H1 (cell line): ENCODE measurements around the gene RNASE7. TPM values are rescaled to one million over a fixed set of nuclear protein-coding genes. Genes with fewer than 3 reads are reported as not detected.
A peak's percentile ranks its signal among the peaks of the same experiment; 100 is the strongest.

ENCODE experiments used
- ATF2 ChIP-seq: IDR thresholded peaks from 2 replicates; pipeline ENCODE4 v1.6.1; 2012; ENCODE audit warnings: low read length, inconsistent platforms
- BCL11A ChIP-seq, 2 experiments: IDR thresholded peaks; one replicate each; pipeline ENCODE4 v1.6.1; 2011; ENCODE audit warnings: low read depth in 2 of 2, low read length in 2 of 2, mild to moderate bottlenecking in 2 of 2
- BRCA1 ChIP-seq: IDR thresholded peaks from 2 replicates; pipeline ENCODE4 v1.6.1; 2012; ENCODE audit warnings: low read depth, low read length, improper control_type of control experiment
- CTCF ChIP-seq, 3 experiments: IDR thresholded peaks; 1 replicate in 2 of 3; 2 replicates in 1 of 3; pipeline versions ENCODE4 v1.5.1 to v1.6.1; 2011; ENCODE audit warnings: low read length in 3 of 3, mild to moderate bottlenecking in 3 of 3, inconsistent platforms in 2 of 3, low read depth in 1 of 3, moderate library complexity in 1 of 3; ENCODE audit not compliant: insufficient read depth in 1 of 3; ENCODE audit errors: control extremely low read depth in 1 of 3
- EP300 ChIP-seq, 2 experiments: IDR thresholded peaks; 1 replicate in 1 of 2; 2 replicates in 1 of 2; pipeline ENCODE4 v1.6.1; 2011 to 2012; ENCODE audit warnings: low read depth in 2 of 2, low read length in 2 of 2, mild to moderate bottlenecking in 2 of 2, borderline replicate concordance in 1 of 2, inconsistent platforms in 1 of 2, moderate library complexity in 1 of 2
- GABPA ChIP-seq: IDR thresholded peaks from 2 replicates; pipeline ENCODE4 v1.6.1; 2011; ENCODE audit warnings: mild to moderate bottlenecking, low read length, moderate library complexity, borderline replicate concordance; ENCODE audit not compliant: insufficient read depth
- JUN ChIP-seq: IDR thresholded peaks from 2 replicates; pipeline ENCODE4 v1.6.1; 2011; ENCODE audit warnings: low read depth, mild to moderate bottlenecking, improper control_type of control experiment, low read length
- KDM5A ChIP-seq: fragments of 200-600 bp; IDR thresholded peaks from 2 replicates; pipeline ENCODE4 v1.7.1; 2012; ENCODE audit warnings: mild to moderate bottlenecking, low read length, inconsistent platforms, mixed read lengths
- MAX ChIP-seq: IDR thresholded peaks from 2 replicates; pipeline ENCODE4 v1.6.1; 2012; ENCODE audit warnings: inconsistent platforms
- PHF8 ChIP-seq: fragments of 200-600 bp; sonication (generic); conservative IDR thresholded peaks from 2 replicates; pipeline ENCODE4 v1.7.1; 2012; ENCODE audit warnings: low read depth, mild to moderate bottlenecking, inconsistent platforms, low read length, moderate library complexity
- POLR2A ChIP-seq, 2 experiments: IDR thresholded peaks; 1 replicate in 1 of 2; 2 replicates in 1 of 2; pipeline ENCODE4 v1.6.1; 2011; ENCODE audit warnings: low read depth in 2 of 2, low read length in 2 of 2, mild to moderate bottlenecking in 2 of 2; ENCODE audit errors: control extremely low read depth in 1 of 2
- POLR2AphosphoS5 ChIP-seq: IDR thresholded peaks from 2 replicates; pipeline ENCODE4 v1.6.1; 2011; ENCODE audit warnings: low read depth, low read length
- RNF2 ChIP-seq: fragments of 200-900, 300-1000 bp; sonication (generic); IDR thresholded peaks from 2 replicates; pipeline ENCODE4 v1.7.1; 2016; ENCODE audit warnings: borderline replicate concordance, low read depth, mild to moderate bottlenecking, antibody characterized with exemption, low read length; ENCODE audit not compliant: poor library complexity, severe bottlenecking; ENCODE audit errors: missing control alignments
- TAF1 ChIP-seq: IDR thresholded peaks from 2 replicates; pipeline ENCODE4 v1.6.1; 2011; ENCODE audit warnings: mild to moderate bottlenecking, low read depth, low read length
- TAF7 ChIP-seq: optimal IDR thresholded peaks from 2 replicates; pipeline ENCODE3; 2011; ENCODE audit warnings: low read depth, mild to moderate bottlenecking, inconsistent platforms, low read length, moderate library complexity, borderline replicate concordance
- polyA plus RNA-seq, 7 experiments: library from polyadenylated mRNA; depleted of rRNA in 3 of 7; stranded (reverse) in 5 of 7; unstranded in 2 of 7; fragments of >200 nt in 5 of 7; fragments of 200-250 nt in 2 of 7; gene quantifications; 1 replicate in 5 of 7; 2 replicates in 1 of 7; 4 replicates in 1 of 7; pipeline versions ENCODE4 v1.2.1 to v1.2.3, GENCODE V29; 2011 to 2013; ENCODE audit warnings: missing spikeins in 2 of 7, mixed read lengths in 2 of 7
- total RNA-seq: library from RNA; stranded (reverse); fragmentation: NEBNext Ultra II Directional; extraction: Animal tissue kit (Norgen Biotek cat#: 25700); gene quantifications from 2 replicates; pipeline ENCODE4 v1.2.1, GENCODE V29; 2021
- TF ChIP-seq, protein P1 (sequence below): IDR thresholded peaks from 2 replicates; pipeline ENCODE4 v1.6.1; 2011; ENCODE audit warnings: low read length, improper control_type of control experiment
- TF ChIP-seq, protein P2 (sequence below): IDR thresholded peaks from 2 replicates; pipeline ENCODE4 v1.6.1; 2012; ENCODE audit warnings: inconsistent platforms

The RNASE7 gene
- total and polyA plus RNA-seq, 2 of the 8 experiments (the other 6 are each of a cell fraction or from before 2014, with no cell fraction given) = not detected

DNA sequence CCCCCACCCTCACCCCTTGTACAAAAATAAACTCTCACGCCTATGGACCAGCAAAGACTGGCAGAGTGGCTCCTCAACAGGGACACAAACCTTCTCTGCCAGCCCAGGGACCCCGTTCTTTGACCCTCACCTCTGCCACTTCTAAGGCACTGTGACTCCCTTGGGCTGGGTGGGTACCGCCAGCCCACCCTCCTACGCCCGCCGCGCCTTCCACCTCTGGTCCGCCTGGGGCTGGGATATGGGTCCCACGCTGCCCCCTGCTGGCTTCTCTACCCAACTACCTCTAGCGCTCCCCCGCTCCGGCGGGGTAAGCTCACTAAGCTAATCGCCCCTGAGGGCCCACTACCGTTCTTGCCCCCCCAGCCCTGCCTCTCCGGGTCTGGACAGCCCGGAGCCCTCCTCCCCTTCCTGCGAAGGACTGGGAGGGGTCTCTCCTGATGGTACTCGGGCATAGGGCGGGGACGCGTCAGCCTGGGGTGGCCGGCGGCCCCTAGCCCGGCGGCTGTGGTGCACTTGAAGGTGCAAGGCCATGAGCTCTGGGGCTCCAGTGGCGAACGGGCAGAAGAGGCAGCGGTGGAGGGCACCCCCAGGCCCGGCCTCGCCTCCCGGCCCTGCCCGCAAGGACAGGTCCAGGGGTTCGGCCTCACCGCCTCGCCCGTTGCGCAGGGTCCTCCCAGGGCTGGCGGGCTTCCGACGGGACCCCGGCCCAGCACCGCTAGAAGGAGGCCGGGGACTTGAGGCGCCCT lies 48.2 kb downstream of the RNASE7 start (continued):
- TF ChIP-seq CTCF (IDR thresholded peaks at IDR 0.05; ENCODE audit: control extremely low read depth in 1 of 3, insufficient read depth in 1 of 3, low read depth in 1 of 3, low read length in 3 of 3) (peak; percentile 67 to 74 (median 69)), ATF2 (no peak), POLR2AphosphoS5 (peak; percentile 83; the same call in 1 of the 2 replicates), MAX (no peak), TAF7 (peak; percentile 48), KDM5A (no peak), RNF2 (no peak), POLR2A (IDR thresholded peaks at IDR 0.05; ENCODE audit: control extremely low read depth in 1 of 2, low read depth in 2 of 2, low read length in 2 of 2) (peak; percentile 62 to 71), JUN (no peak), BRCA1 (no peak), BCL11A (IDR thresholded peaks at IDR 0.05; ENCODE audit: low read depth in 2 of 2, low read length in 2 of 2) (no peak), TAF1 (no peak), GABPA (no peak), EP300 (IDR thresholded peaks at IDR 0.05; ENCODE audit: borderline replicate concordance in 1 of 2, low read depth in 2 of 2, low read length in 2 of 2) (no peak), PHF8 (no peak)
- TF ChIP-seq, protein P1, sequence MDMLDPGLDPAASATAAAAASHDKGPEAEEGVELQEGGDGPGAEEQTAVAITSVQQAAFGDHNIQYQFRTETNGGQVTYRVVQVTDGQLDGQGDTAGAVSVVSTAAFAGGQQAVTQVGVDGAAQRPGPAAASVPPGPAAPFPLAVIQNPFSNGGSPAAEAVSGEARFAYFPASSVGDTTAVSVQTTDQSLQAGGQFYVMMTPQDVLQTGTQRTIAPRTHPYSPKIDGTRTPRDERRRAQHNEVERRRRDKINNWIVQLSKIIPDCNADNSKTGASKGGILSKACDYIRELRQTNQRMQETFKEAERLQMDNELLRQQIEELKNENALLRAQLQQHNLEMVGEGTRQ = no peak
- TF ChIP-seq, protein P2, sequence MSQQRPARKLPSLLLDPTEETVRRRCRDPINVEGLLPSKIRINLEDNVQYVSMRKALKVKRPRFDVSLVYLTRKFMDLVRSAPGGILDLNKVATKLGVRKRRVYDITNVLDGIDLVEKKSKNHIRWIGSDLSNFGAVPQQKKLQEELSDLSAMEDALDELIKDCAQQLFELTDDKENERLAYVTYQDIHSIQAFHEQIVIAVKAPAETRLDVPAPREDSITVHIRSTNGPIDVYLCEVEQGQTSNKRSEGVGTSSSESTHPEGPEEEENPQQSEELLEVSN = no peak
